Stimulated activated CD8-positive, alpha-beta memory T cell treated with anti-CD3 and anti-CD28 coated beads, Interleukin-4, amount 100 ng/mL, for 1 hour (primary cell): ENCODE results near the gene HMBS.
"Not testable (repeated sequence)": the region's sequence is repeated elsewhere in the genome, so short reads cannot be mapped to it uniquely, and the experiment has no call there.

ENCODE experiments used
- DNase-seq, 2 donors: peaks; one replicate each; pipeline ENCODE4 v3.0.0-alpha.2; 2020; ENCODE audit warnings: low read depth in 2 of 2, low spot score in 1 of 2

The HMBS gene

DNA sequence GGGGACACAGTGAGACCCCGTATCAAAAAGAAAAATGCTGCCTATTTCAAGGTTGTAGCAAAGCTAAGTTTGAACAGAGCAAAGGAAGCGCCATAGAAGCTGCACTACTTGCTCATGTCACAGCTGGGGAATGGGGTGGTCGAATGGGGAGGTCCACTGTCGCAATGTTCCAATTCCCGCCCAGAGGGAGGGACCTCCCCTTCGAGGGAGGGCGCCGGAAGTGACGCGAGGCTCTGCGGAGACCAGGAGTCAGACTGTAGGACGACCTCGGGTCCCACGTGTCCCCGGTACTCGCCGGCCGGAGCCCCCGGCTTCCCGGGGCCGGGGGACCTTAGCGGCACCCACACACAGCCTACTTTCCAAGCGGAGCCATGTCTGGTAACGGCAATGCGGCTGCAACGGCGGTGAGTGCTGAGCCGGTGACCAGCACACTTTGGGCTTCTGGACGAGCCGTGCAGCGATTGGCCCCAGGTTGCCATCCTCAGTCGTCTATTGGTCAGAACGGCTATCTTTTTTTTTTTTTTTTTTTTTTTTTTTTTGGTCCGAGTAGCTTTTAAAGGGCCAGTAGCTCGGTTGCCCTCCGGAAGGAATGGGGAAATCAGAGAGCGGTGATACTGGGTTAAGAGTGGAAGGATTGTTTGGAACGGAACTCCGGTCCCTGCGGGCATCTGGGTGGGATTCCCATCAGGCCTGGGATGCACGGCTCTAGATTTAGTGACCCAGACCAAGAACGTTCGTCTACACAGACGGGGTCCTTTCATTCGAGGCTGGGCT, at the start of gene HMBS:
Gene HMBS, plus strand, starts transcription at position 219 of the 774 bp plus-strand sequence. Its CDS starts 153 bp downstream, at position 372.
- DNase-seq, result peak; percentile 69 to 79

- no peak for DNase-seq
These were observed 45.8 kb upstream of the HMBS start for GRCh38 chr11:119038884-119039283.

GRCh38 chr11:119039471-119039870, 45.2 kb upstream of the HMBS start:
- not testable (repeated sequence) for DNase-seq

- no peak for DNase-seq
These were observed 42.7 kb upstream of the HMBS start for GRCh38 chr11:119041821-119042514.

DNA sequence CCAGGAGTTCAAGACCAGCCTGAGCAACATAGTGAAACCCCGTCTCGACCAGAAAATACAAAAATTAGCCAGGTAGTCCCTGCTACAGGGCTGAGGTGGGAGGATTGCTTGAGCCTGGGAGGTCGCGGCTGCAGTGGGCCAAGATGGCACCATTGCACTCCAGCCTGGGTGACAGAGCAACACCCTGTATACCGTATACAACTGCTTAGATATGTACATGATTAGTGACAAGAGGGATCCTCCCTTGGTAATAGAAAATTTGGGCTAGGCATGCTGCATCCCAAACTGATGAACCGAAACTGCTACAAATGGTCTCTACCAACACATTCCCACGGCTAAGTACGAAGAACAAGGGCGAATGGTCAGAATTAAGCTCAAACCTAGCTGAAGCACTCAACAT, 41.8 kb upstream of the HMBS start:
- no peak for DNase-seq

- DNase-seq, result no peak
These were observed 40.0 kb upstream of the HMBS start for GRCh38 chr11:119044708-119045107.

DNA sequence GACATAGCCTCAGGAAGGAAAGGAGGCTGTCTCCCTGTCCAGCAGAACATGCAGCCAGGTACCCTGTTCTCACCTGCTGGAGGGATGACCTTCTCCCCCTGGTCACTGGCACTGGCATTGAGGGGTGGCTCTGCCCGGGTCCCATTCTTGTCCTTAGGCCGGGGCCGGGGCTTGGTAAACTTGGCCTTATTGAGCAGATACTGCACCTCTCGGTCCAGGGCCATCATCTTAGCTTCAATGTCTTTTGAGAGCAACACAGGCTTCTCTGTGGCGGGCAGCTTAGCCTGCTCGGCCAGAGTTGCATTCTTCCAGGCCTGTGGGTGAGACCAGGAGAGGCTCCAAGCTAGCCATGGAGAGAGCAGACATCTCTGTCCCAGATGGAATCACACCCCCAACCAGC, 38.2 kb upstream of the HMBS start:
- DNase-seq, result no peak

GRCh38 chr11:119047205-119047604, 37.5 kb upstream of the HMBS start:
- no peak for DNase-seq

GRCh38 chr11:119048644-119049043, 36.0 kb upstream of the HMBS start:
- no peak for DNase-seq

- no peak for DNase-seq
These were observed 35.6 kb upstream of the HMBS start for GRCh38 chr11:119049081-119049480.

- DNase-seq, result no peak
These were observed 33.1 kb upstream of the HMBS start for GRCh38 chr11:119051440-119052162.

GRCh38 chr11:119052163-119052814, 32.4 kb upstream of the HMBS start:
- no peak for DNase-seq

- DNase-seq, result no peak
These were observed 30.3 kb upstream of the HMBS start for GRCh38 chr11:119054418-119054817.

DNA sequence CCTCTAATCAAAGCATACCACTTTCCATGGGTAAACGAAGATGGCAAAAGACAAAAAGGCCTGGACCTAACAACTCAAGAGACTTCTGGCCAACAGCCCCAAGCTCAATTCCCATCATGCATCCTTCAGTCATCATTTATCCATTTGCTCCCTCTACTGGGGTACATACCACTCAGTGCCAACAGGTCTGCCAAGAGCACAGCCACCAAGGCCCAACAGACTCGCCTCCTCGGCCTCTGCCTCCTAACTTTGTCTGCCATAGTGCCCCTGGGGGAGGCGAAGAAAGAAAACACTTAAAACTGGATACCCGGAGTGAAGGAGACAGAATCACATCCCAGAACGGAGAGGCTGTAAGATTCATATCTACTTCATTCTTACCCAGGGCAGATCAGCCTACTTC, 28.8 kb upstream of the HMBS start:
- no peak for DNase-seq

DNA sequence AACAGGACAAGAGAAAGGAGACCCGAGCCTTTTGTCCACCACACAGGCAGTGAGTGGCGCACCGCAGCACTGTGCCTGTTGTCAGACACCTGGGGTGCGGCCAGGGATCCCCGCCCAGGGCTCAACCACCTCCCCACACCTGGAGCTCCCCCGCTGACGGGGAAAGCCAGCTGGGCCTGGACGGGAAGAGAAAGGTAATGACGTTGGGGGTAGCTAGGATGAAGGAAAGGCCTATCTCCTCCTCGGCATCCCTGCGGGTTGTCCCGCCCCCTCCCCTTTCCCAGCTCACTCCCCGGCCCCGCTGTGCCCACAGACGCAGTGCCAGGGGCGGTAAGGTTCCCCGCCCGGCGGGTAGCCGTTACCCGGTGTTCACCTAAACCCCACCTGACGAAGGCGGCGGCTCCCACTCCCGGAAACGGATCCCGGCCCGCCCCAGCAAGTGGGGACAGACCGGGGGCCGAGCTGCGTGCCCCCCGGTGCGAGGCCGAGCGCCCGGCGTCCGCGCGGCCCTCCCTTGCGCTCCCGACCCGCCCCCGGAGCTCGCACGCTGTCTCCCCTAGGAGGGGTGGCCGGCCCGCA, 28.2 kb upstream of the HMBS start:
- no peak for DNase-seq

GRCh38 chr11:119057000-119057769, 27.5 kb upstream of the HMBS start, which contains the start of gene HYOU1:
Gene HYOU1, minus strand, starts transcription at chr11:119057205. Its CDS starts 1,045 bp downstream, at chr11:119056160.
- peak; percentile 96 to 98 for DNase-seq

DNA sequence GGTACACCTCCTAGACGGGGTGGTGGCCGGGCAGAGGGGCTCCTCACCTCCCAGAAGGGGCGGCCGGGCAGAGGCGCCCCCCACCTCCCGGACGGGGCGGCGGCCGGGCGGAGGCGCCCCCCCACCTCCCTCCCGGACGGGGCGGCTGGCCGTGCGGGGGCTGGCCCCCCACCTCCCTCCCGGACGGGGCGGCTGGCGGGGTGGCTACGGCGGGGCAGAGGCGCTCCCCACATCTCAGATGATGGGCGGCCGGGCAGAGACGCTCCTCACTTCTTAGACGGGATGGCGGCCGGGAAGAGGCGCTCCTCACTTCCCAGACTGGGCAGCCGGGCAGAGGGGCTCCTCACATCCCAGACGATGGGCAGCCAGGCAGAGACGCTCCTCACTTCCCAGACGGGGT, 25.6 kb upstream of the HMBS start:
- DNase-seq, result not testable (repeated sequence)

- DNase-seq, result no peak
These were observed 23.4 kb upstream of the HMBS start for GRCh38 chr11:119061256-119061655.

DNA sequence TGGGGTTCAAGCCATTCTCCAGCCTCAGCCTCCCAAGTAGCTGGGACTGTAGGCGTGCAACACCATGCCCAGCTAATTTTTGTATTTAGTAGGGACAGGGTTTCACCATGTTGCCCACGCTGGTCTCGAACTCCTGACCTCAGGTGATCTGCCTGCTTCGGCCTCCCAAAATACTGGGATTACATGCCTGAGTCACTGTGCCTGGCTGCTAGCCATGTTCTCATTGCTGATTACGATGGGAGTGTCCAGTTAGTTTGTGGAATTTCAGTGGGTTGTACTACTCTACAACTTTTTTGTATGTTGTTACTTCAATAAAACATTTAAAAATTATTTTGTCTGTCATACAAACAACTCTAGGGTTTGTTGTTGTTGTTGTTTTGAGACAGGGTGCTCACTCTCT, 21.9 kb upstream of the HMBS start:
- DNase-seq, result no peak

DNA sequence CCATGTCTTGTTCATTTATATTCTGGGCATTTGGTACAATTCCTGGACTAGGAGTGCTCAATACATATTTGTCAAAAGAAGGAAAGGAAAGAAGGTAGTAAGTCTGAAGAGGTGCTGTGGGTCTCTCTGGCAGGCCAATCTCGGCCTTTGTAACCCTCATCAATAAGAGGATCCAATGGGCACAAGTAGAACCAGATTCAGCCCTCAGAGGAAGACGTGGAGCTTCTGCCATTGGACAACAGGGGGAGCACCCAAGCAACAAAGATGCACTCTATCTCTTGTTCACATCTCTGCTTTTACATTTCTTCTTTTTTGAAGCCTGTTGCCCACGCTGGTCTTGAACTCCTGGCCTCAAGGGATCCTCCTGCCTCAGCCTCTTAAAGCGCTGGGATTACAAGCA, 19.3 kb upstream of the HMBS start:
- DNase-seq, result no peak
